GM21576 (cell line): ENCODE results near the gene SLC37A1.

ENCODE experiments used
- ATAC-seq: cut with Tn5 transposase; IDR thresholded peaks from one replicate; pipeline ENCODE4 v1.9.1; 2021; ENCODE audit warnings: mild to moderate bottlenecking, moderate library complexity; ENCODE audit not compliant: unreplicated experiment

Gene SLC37A1

DNA sequence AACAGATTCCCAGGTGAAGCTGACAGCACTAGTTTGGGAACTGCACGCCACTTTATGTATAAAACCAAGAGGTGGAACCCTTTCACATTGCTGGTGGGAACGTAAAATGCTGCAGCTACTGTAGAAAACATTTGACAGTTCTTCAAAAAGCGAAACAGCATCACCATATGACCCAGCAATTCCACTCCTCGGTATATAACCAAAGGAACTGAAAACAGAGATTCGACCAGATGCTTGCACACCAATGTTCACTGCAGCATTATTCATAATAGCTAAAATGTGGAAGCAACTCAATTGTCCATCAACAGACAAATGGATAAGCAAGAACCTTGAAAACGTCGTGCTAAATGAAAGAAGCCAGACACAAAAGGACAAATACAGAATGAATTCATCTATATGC lies 35.1 kb upstream of the SLC37A1 start:
- ATAC-seq, result no peak

DNA sequence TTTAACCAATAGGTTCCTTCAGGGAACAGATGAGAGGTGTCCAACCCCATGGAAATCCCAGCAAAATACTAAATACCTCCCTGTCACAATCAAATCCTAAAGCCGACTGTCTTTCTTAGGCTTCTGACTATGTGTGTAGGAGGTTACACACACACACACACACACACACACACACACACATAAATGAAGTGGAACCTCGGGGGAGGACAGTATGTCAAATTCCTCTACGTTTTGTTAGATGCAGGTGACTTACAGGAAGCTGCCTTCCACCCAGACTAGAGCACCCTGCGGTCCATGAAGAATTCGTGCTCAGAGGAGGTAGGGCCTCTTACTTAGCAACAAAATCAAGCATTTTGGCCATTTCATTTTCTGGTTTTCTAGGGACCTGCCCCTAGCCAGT lies 34.1 kb upstream of the SLC37A1 start:
- no peak for ATAC-seq

DNA sequence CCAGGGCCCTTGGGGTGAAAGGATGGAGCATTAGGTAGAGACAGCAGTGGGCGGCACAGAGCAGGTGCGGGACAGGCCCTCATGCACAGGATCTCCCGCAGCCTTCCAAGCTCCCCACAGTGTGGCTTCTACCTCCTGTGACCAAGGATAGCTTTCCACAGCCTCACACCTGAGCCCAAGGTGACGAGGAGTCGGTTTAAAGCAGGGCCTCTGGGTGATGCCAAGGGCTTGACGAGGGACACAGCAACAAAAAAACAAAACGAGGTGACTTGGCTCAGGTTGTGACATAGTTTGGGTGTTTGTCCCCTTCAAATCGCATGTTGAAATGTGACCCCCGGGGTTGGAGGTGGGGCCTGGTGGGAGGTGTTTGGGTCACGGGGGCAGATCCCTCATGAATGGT lies 32.9 kb upstream of the SLC37A1 start:
- ATAC-seq, result no peak

DNA sequence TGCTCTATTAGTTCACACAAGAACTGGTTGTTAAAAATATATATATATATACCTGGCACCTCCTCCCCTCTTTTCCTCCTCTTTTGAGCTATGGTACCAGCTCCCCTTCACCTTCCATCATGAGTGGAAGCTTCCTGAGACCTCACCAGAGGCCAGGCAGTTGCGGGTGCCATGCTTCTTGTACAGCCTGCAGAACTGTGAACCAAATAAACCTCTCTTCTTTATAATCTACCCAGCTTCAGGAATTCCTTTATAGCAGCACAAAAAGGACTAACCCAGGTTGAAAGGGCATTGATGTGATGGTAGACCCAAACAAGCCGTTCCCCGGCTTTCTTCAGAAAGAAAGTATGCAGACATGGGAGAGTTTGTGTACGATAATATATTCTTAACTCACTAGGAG lies 32.5 kb upstream of the SLC37A1 start:
- ATAC-seq, result no peak

- ATAC-seq, result no peak
Measured at GRCh38 chr21:42484966-42485365, 28.7 kb upstream of the SLC37A1 start.

DNA sequence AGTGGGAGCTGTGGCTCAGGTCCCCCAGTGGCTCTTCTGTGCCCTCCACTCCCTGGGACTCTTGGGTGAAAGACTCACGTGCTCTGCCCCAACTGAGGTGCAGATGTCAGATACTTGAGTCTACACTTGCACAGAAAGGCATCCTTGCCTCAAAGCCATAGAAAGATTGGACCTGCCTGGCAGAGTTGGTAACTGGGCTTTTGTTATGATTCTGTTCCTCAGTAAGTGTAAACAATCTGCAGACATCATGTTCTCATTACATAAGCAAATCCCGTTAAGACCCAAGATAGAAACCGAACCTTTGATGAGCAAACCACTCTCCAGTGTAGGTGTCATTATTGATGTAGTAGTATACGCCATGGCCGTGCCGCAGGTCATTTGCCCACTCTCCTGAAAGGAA lies 27.6 kb upstream of the SLC37A1 start:
- no peak for ATAC-seq

DNA sequence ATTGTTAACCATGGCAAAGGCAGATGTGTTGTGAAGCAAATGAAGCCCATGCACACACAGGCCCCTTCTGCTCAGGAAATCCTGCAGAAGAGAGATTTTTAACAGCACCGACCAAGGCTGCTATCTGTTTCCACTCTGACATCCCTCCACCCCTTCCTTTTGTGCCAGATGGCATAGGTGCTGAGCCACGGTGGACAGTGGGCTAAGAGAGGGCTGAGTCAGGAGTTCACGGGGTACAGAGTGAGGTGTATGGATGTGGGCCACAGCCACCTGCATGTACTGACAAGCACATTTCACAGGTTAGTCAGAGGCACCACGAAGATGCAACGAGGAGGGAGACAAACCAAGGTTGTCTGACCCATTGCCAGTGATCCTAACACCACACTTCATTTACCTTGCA lies 27.1 kb upstream of the SLC37A1 start:
- no peak for ATAC-seq

GRCh38 chr21:42489006-42489563 lies 24.6 kb upstream of the SLC37A1 start:
- ATAC-seq, result no peak

DNA sequence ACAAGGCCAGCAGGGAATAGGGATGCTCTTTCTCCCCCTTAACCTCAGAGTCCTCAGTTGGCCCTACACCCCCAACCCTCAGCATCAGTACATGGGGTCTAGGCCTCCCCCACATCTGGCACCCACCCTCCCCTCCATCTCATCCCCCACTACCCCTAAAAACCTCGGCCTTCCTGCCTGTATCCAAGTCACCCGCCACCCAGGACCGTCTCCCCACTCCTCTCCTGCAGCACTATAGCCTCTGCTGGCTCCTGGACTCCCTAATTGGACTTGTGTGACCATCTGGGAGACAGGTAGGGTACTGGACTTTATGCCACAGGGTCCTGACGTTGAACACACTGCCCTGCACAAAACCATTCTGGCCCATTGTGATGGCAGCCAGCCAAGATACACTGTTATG lies 23.7 kb upstream of the SLC37A1 start:
- no peak for ATAC-seq

DNA sequence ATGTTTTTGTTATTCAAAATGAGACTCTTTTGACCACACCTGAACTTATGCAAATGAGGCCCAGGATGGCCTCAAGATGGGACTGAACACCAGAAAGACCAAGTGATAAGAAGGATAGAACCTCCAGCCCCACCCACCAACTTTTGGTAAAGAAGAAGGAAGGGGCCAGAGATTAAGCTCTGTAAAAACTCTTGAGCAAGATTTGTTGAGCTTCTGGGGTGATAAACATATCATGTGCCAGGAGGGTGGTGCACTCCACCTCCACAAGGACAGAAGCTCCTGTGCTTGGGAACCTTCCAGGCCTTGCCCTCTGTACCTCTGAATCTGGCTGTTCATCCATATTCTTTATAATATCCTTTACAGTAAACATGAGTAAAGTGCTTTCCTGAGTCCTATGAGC lies 22.9 kb upstream of the SLC37A1 start:
- ATAC-seq, result no peak

GRCh38 chr21:42491328-42491727 lies 22.3 kb upstream of the SLC37A1 start:
- no peak for ATAC-seq

DNA sequence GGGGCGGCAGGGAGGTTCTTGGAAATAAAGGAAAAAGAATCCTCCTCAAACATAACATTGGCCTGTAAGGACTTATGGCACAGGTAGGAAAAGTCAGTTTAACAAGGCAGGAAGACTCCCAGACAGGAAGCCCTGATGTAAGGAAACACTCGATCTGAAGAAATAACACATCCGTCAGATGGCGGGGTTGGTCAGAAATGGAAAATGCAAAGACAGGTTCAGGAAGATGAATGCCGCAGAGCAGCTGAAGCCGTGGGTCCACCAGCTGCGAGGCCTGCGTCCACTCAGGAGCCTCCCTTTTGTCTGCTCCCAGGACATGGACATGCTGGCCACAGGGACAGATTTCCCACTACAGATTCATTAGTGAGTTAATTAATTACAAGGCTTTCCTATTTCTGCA lies 21.5 kb upstream of the SLC37A1 start:
- no peak for ATAC-seq

DNA sequence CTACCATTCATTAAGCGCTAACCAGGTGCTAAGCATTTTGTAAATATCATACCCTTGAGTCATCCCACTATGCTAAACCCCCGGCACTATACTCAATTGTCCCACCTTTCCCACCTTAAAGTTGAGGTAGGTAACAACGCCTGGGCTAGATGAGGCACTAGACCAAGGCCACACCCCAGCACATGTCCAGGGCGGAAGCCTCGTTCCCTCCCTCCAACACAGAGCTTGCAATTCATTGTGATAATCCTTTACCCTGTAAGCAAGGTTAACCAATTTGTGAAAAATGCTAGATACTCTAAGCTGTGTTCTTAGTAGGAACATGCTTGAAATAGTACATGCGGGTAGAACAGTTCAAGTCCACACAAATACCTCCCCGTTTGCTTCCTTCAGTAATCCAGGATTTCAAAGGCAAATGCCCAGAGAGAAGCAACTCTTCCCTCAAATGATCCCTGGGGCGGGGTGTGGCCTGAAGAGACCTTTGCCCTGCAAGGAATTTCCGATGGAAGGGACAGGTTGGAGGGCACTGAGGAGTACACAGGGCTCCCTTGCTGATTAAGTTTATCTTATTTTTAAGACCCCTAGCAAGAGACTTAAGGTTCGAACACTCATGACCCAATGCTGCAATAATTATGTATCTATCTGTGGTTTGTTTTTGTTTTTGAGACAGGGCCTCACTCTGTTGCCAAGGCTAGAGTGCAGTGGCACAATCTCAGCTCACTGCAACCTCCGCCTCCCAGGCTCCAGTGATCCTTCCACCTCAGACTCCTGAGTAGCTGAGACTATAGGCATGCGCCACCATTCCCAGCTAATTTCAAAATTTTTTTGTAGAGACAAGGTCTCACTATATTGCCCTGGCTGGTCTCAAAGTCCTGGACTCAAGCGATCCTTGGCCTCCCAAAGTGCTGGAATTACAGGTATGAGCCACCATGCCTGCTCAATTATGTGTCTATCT lies 20.3 kb upstream of the SLC37A1 start:
- ATAC-seq, result no peak

DNA sequence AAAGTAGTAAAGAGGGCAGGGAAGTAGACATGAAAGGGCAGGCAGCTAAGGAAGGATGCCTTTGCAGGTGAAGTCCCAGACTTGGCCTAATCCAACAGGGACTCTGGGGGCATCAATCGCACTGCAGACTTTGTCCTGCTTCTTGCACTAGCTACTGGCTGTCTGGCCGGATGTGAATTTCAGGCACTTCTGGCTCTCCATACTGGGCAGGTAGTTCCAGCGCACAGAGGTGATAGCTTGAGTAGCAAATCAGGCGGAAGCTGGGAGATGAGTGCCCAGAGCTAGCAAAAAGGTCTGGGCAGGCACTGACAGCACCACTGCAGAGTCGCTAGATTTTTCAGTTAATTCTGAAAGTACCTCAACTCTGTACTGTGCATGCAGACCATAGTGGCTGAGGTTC lies 18.6 kb upstream of the SLC37A1 start:
- no peak for ATAC-seq

DNA sequence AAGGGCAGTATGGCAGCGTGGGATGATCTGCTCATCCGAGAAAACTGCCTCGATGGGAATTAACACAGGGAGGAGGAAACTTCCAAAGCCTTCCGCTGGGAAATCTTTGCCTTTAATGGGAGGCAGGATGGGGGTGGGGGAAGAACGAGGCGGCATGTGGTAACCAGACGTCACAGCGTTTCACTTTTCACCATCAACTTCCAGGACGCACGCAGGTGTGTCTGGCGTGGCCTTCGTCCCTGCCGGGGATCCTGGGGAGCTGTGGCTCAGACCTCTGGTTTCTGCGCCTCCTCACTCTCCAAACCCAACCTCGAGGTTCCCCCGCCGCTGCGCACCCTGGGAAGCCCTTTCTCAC lies 17.9 kb upstream of the SLC37A1 start:
- peak; percentile 8 for ATAC-seq

- ATAC-seq, result peak; percentile 98
Measured at GRCh38 chr21:42496120-42496838, 17.4 kb upstream of the SLC37A1 start, which contains the start of gene RSPH1. TSS of gene RSPH1 (minus strand) at chr21:42496224. CDS start at chr21:42496186, 38 bp downstream.

- no peak for ATAC-seq
Measured at GRCh38 chr21:42496839-42497202, 16.8 kb upstream of the SLC37A1 start.

GRCh38 chr21:42498012-42498411 lies 15.6 kb upstream of the SLC37A1 start:
- no peak for ATAC-seq

GRCh38 chr21:42499444-42500112 lies 14.1 kb upstream of the SLC37A1 start:
- no peak for ATAC-seq

- no peak for ATAC-seq
Measured at GRCh38 chr21:42500225-42500624, 13.4 kb upstream of the SLC37A1 start.

- ATAC-seq, result no peak
Measured at GRCh38 chr21:42500736-42501135, 12.9 kb upstream of the SLC37A1 start.
